Kidney epithelial cell (primary cell): Measurements from ENCODE around the gene EDN1. TPM values are rescaled to one million over a fixed set of nuclear protein-coding genes. Genes with fewer than 3 reads are reported as not detected.

Source experiments
- DNase-seq: peaks from one replicate; pipeline ENCODE4 v3.0.0-alpha.2; 2010; ENCODE audit warnings: low read depth
- H3K27me3 ChIP-seq: 2 replicates; pipeline ENCODE4 v1.6.0; 2011; ENCODE audit warnings: low read length; ENCODE audit not compliant: control insufficient read depth, insufficient read depth
- H3K36me3 ChIP-seq: 2 replicates; pipeline ENCODE4 v1.5.1; 2011; ENCODE audit warnings: low read length; ENCODE audit not compliant: control insufficient read depth, insufficient read depth
- H3K4me3 ChIP-seq: 2 replicates; pipeline ENCODE4 v1.5.1; 2011; ENCODE audit warnings: low read depth, mild to moderate bottlenecking, control low read depth, low read length
- CTCF ChIP-seq: IDR thresholded peaks from 2 replicates; pipeline ENCODE4 v1.5.1; 2011; ENCODE audit warnings: mild to moderate bottlenecking, moderate library complexity, low read length, control low read depth, inconsistent platforms; ENCODE audit not compliant: insufficient read depth, poor library complexity, severe bottlenecking
- total RNA-seq: library from RNA; depleted of rRNA; stranded (reverse); fragments of >200 nt; gene quantifications from 2 replicates; pipeline ENCODE4 v1.2.3, GENCODE V29; 2015

The EDN1 gene
- total RNA-seq, 1 donor from 2014 or later = 59.8 TPM

- TF ChIP-seq CTCF = no peak
These were observed 9.7 kb upstream of the EDN1 start for GRCh38 chr6:12280458-12280857.

GRCh38 chr6:12280902-12281301 lies 9.3 kb upstream of the EDN1 start:
- no peak for TF ChIP-seq CTCF
- Histone ChIP-seq H3K27me3 (no peaks in the 10 kb centered on the region), H3K36me3 (no peaks in the 10 kb centered on the region), H3K4me3 (no peak overlapping the region)
- DNase-seq = no peak

More at GRCh38 chr6:12280458-12280857, 9.7 kb upstream of the EDN1 start:
- no peaks in the 10 kb centered on the region for H3K27me3 ChIP-seq
- no peak for DNase-seq
- no peaks in the 10 kb centered on the region for H3K36me3 ChIP-seq
- H3K4me3 ChIP-seq = no peak overlapping the region

GRCh38 chr6:12283904-12284303 lies 6.3 kb upstream of the EDN1 start:
- TF ChIP-seq CTCF = no peak
- Histone ChIP-seq H3K27me3 (no peaks in the 10 kb centered on the region), H3K36me3 (no peaks in the 10 kb centered on the region), H3K4me3 (no peak overlapping the region)
- no peak for DNase-seq

GRCh38 chr6:12286373-12287110 lies 3.6 kb upstream of the EDN1 start:
- TF ChIP-seq CTCF = no peak
- DNase-seq = no peak

GRCh38 chr6:12288211-12288618 lies 1.9 kb upstream of the EDN1 start:
- Histone ChIP-seq H3K36me3 (no peaks in the 10 kb centered on the region), H3K27me3 (no peaks in the 10 kb centered on the region), H3K4me3 (no peak overlapping the region)
- TF ChIP-seq CTCF = no peak
- no peak for DNase-seq

More at GRCh38 chr6:12286373-12287110, 3.6 kb upstream of the EDN1 start:
- no peak overlapping the region for H3K4me3 ChIP-seq
- no peaks in the 10 kb centered on the region for H3K36me3 ChIP-seq
- no peaks in the 10 kb centered on the region for H3K27me3 ChIP-seq

- DNase-seq = no peak
- TF ChIP-seq CTCF = no peak
- H3K27me3 ChIP-seq = no peaks in the 10 kb centered on the region
- no peaks in the 10 kb centered on the region for H3K36me3 ChIP-seq
- no peak overlapping the region for H3K4me3 ChIP-seq
These were observed 1.2 kb upstream of the EDN1 start for GRCh38 chr6:12288914-12289313.
